Prostate gland (tissue), 2 donors: ENCODE measurements around the gene GSTM1.
"Not testable (repeated sequence)": the region's sequence is repeated elsewhere in the genome, so short reads cannot be mapped to it uniquely, and the experiment has no call there.

Source experiments
- POLR2AphosphoS5 ChIP-seq: sonication (generic); formaldehyde crosslinking; IDR thresholded peaks from one replicate; pipeline ENCODE4 v1.6.1; 2017; ENCODE audit warnings: antibody characterized with exemption
- TF ChIP-seq, protein P1 (sequence below), 4 experiments: fragments of 200-600 bp in 2 of 4; fragments of 450-650 bp in 2 of 4; sonication (generic) in 2 of 4; IDR thresholded peaks; 1 replicate in 3 of 4; 2 replicates in 1 of 4; pipeline ENCODE4 v1.5.1; 2016 to 2019; ENCODE audit warnings: antibody characterized with exemption in 4 of 4, mild to moderate bottlenecking in 2 of 4, moderate library complexity in 2 of 4

DNA sequence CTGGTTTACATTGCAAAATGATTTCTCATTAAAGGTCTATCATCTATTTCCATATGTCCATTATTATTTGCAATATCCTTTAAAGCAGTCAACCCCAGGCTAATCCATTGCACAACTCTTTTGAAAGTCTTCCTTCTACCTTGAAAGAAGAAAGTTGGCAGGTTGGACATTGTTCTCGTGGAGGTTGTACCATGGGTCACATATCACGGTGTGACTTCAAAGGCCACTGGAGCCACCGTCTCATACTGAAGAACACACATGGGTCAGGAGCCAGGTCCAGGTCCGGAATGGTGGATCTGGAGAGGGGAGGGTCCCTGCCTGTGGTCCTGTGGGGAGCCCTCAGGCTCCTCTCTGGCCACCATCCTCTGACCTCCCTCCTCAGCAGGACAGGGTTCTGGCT, 1.7 kb upstream of the GSTM1 start:
- TF ChIP-seq, protein P1, sequence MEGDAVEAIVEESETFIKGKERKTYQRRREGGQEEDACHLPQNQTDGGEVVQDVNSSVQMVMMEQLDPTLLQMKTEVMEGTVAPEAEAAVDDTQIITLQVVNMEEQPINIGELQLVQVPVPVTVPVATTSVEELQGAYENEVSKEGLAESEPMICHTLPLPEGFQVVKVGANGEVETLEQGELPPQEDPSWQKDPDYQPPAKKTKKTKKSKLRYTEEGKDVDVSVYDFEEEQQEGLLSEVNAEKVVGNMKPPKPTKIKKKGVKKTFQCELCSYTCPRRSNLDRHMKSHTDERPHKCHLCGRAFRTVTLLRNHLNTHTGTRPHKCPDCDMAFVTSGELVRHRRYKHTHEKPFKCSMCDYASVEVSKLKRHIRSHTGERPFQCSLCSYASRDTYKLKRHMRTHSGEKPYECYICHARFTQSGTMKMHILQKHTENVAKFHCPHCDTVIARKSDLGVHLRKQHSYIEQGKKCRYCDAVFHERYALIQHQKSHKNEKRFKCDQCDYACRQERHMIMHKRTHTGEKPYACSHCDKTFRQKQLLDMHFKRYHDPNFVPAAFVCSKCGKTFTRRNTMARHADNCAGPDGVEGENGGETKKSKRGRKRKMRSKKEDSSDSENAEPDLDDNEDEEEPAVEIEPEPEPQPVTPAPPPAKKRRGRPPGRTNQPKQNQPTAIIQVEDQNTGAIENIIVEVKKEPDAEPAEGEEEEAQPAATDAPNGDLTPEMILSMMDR (IDR thresholded peaks at IDR 0.05): not testable (repeated sequence)
- TF ChIP-seq POLR2AphosphoS5: not testable (repeated sequence)
